Breast epithelium (tissue), 3 donors: Measurements from ENCODE around the gene ATRNL1.

Experiments used
- CTCF ChIP-seq, 3 donors: fragments of 450-650 bp; IDR thresholded peaks; one replicate each; pipeline ENCODE4 v1.5.1; 2016 to 2017; ENCODE audit warnings: antibody characterized with exemption in 3 of 3, mild to moderate bottlenecking in 3 of 3, moderate library complexity in 3 of 3
- POLR2A ChIP-seq: fragments of 450-650 bp; IDR thresholded peaks from one replicate; pipeline ENCODE4 v1.6.1; 2016; ENCODE audit warnings: antibody characterized with exemption, mild to moderate bottlenecking, moderate library complexity

GRCh38 chr10:115977855-115978254 lies 884.7 kb downstream of the ATRNL1 start:
- no peak for TF ChIP-seq CTCF (IDR thresholded peaks at IDR 0.05)
- no peak for TF ChIP-seq POLR2A
